ENCODE measurements around the gene CTXND1.

The CTXND1 gene

DNA sequence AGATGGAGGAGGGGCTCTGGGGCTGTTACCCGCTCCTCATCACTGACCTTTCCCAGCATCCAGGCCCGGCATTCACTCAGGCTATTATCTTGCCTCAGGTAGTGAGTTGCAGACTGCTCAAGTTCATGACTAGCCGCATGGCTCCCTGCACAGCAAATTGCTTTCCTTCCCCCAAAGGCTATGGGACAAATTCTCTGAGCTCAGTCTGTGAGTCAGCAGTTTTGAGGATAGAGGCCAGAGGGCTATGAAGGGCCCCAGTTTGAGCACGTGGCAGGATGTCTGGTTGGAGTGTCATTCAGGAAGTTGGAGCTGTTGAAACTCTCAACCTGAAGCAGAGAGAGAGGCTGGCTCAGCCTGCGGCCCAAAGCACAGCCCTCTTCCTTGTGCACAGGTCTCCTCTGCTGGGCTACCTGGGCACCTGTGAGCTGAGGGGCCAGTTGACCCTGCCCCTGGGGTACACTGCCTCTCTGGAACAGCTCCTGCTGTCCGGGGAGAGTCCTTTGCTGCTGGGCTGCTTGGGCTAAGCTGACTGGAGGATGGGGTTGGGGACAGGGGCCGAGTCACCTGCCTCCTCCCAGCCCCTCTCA, 91.3 kb downstream of the CTXND1 start:
- Histone ChIP-seq H3K27ac (ENCODE audit: low read length) (peak overlapping the region; percentile 76), H3K9me3 (replicated peaks; ENCODE audit: insufficient read depth, low read length) (no peaks in the 10 kb centered on the region), H3K4me2 (ENCODE audit: low read depth, low read length) (peak overlapping the region; percentile 12; the same call in 1 of the 2 replicates), H3K9ac (ENCODE audit: low read length) (peak overlapping the region; percentile 16; the same call in 1 of the 2 replicates), H3K79me2 (ENCODE audit: low read length) (no peaks in the 10 kb centered on the region), H3K27me3 (replicated peaks; ENCODE audit: insufficient read depth, low read length) (no peaks in the 10 kb centered on the region), H4K20me1 (ENCODE audit: insufficient read depth, low read length) (no peaks in the 10 kb centered on the region), H3F3A (ENCODE audit: insufficient read depth, low read length) (peaks cover 10% of the 10 kb centered on the region; the same call in 1 of the 2 replicates), H3K4me3 (ENCODE audit: low read length) (no peak overlapping the region), H3K4me1 (ENCODE audit: low read length) (peaks cover 20% of the 10 kb centered on the region), H3K36me3 (replicated peaks; ENCODE audit: insufficient read depth, low read length) (no peaks in the 10 kb centered on the region), H2AFZ (ENCODE audit: low read length) (peak overlapping the region; percentile 69), H3K9me2 (replicated peaks; ENCODE audit: insufficient read depth, low read length) (no peaks in the 10 kb centered on the region)
- DNase-seq = peak; percentile 87
- no peak for TF ChIP-seq EZH2 (optimal IDR thresholded peaks at IDR 0.05; ENCODE audit: low read depth, low read length)
- TF ChIP-seq, protein P1, sequence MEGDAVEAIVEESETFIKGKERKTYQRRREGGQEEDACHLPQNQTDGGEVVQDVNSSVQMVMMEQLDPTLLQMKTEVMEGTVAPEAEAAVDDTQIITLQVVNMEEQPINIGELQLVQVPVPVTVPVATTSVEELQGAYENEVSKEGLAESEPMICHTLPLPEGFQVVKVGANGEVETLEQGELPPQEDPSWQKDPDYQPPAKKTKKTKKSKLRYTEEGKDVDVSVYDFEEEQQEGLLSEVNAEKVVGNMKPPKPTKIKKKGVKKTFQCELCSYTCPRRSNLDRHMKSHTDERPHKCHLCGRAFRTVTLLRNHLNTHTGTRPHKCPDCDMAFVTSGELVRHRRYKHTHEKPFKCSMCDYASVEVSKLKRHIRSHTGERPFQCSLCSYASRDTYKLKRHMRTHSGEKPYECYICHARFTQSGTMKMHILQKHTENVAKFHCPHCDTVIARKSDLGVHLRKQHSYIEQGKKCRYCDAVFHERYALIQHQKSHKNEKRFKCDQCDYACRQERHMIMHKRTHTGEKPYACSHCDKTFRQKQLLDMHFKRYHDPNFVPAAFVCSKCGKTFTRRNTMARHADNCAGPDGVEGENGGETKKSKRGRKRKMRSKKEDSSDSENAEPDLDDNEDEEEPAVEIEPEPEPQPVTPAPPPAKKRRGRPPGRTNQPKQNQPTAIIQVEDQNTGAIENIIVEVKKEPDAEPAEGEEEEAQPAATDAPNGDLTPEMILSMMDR (IDR thresholded peaks at IDR 0.05; ENCODE audit: low read length) = no peak

DNA sequence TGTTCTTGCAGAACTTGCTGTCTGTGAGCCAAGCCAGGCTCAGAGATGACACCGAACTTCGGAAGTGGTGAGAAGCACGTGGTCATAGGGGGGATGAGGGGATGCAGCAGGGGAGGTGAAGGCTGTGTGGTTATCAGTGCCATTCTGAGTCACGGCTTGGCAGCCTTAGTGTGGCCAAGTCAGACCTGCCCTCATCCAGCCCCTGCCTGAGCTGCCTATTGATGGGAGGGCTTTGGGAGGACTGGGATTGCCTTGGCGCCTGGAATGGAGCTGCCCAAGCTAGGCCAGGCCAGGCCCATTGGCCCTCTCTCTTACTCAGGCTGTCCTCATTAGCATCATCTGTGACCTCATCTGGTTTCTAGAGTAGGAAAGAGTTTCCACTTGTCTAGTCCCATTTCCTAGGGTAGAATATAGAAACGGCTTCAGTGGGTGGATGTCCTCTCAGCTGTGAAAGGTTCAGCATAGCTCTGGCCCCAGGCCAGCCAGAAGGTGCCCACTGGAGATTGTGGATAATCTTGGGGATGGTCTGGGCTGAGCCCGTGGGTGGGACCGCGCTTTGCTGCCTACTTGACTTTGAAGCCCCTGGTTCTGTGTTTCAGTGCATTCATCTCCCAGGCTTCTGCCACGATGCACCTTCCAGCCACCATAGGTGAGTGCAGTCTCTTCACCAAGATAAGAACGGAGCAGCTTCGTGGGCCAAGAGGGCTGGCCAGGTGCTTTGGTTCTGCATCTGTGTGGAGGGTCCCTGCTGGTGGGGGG, 92.0 kb downstream of the CTXND1 start:
- no peak overlapping the region for H3K9ac ChIP-seq (ENCODE audit: low read length)
- H3K4me1 ChIP-seq (ENCODE audit: low read length) = peaks cover 20% of the 10 kb centered on the region
- H3K4me3 ChIP-seq (ENCODE audit: low read length) = no peak overlapping the region
- peak overlapping the region; percentile 69 for H2AFZ ChIP-seq (ENCODE audit: low read length)
- H3K79me2 ChIP-seq (ENCODE audit: low read length) = peaks cover 6% of the 10 kb centered on the region
- no peak for DNase-seq
- H3K27ac ChIP-seq (ENCODE audit: low read length) = peak overlapping the region; percentile 76; the same call in 1 of the 2 replicates
- H4K20me1 ChIP-seq (ENCODE audit: insufficient read depth, low read length) = no peaks in the 10 kb centered on the region
- no peaks in the 10 kb centered on the region for H3K27me3 ChIP-seq (replicated peaks; ENCODE audit: insufficient read depth, low read length)
- H3F3A ChIP-seq (ENCODE audit: insufficient read depth, low read length) = peaks cover 10% of the 10 kb centered on the region; the same call in 1 of the 2 replicates
- no peaks in the 10 kb centered on the region for H3K9me3 ChIP-seq (replicated peaks; ENCODE audit: insufficient read depth, low read length)
- no peaks in the 10 kb centered on the region for H3K36me3 ChIP-seq (replicated peaks; ENCODE audit: insufficient read depth, low read length)
- H3K4me2 ChIP-seq (ENCODE audit: low read depth, low read length) = no peak overlapping the region
- no peaks in the 10 kb centered on the region for H3K9me2 ChIP-seq (replicated peaks; ENCODE audit: insufficient read depth, low read length)
- TF ChIP-seq EZH2 (optimal IDR thresholded peaks at IDR 0.05; ENCODE audit: low read depth, low read length) = no peak
- TF ChIP-seq, protein P1 (IDR thresholded peaks at IDR 0.05; ENCODE audit: low read length) = no peak
- no peak for TF ChIP-seq EZH2phosphoT487 (IDR thresholded peaks at IDR 0.05; ENCODE audit: low read length)

DNA sequence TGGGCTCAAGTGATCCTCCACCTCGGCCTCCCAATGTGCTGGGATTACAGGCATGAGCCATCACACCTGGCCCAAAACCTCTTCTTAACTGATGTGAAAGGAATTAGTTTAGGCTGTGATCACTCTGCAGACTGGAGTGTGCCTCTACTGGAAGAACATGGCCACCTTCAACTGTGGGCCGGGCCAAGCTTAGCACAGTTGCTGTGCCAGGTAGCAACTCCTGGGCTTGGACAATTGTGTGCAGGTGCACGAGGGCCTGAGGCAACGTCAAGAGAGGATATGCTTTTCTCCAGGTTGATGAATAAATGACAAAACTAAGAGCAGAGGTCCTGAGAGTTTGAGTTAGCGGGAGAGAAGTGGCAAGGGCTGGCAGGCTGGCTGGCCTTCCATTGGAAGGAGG, 92.7 kb downstream of the CTXND1 start:
- H3K9ac ChIP-seq (ENCODE audit: low read length) = no peak overlapping the region
- no peaks in the 10 kb centered on the region for H3K36me3 ChIP-seq (replicated peaks; ENCODE audit: insufficient read depth, low read length)
- no peaks in the 10 kb centered on the region for H3K9me2 ChIP-seq (replicated peaks; ENCODE audit: insufficient read depth, low read length)
- H3K4me1 ChIP-seq (ENCODE audit: low read length) = peaks cover 23% of the 10 kb centered on the region
- H3F3A ChIP-seq (ENCODE audit: insufficient read depth, low read length) = peaks cover 10% of the 10 kb centered on the region; the same call in 1 of the 2 replicates
- H3K79me2 ChIP-seq (ENCODE audit: low read length) = peaks cover 13% of the 10 kb centered on the region
- no peak overlapping the region for H3K4me2 ChIP-seq (ENCODE audit: low read depth, low read length)
- no peak overlapping the region for H3K27ac ChIP-seq (ENCODE audit: low read length)
- no peak for DNase-seq
- no peaks in the 10 kb centered on the region for H3K9me3 ChIP-seq (replicated peaks; ENCODE audit: insufficient read depth, low read length)
- TF ChIP-seq EZH2 (optimal IDR thresholded peaks at IDR 0.05; ENCODE audit: low read depth, low read length) (no peak), EZH2phosphoT487 (IDR thresholded peaks at IDR 0.05; ENCODE audit: low read length) (no peak)
- TF ChIP-seq, protein P1 (IDR thresholded peaks at IDR 0.05; ENCODE audit: low read length) = no peak
- no peak overlapping the region for H3K4me3 ChIP-seq (ENCODE audit: low read length)
- no peaks in the 10 kb centered on the region for H3K27me3 ChIP-seq (replicated peaks; ENCODE audit: insufficient read depth, low read length)
- H2AFZ ChIP-seq (ENCODE audit: low read length) = no peak overlapping the region
- no peaks in the 10 kb centered on the region for H4K20me1 ChIP-seq (ENCODE audit: insufficient read depth, low read length)
